Activated naive CD4-positive, alpha-beta T cell treated with anti-CD3 and anti-CD28 coated beads, Interleukin-2, amount 50 U/mL, for 72 hours (primary cell): ENCODE measurements around the gene ITPR1. TPM values are rescaled to one million over a fixed set of nuclear protein-coding genes. Genes with fewer than 3 reads are reported as not detected.

ENCODE experiments used
- ATAC-seq, 2 donors: fragments of 150-1000 bp; cut with Tn5 transposase; 2 replicates each; pipeline ENCODE4 v1.10.0; 2021; ENCODE audit warnings: mild to moderate bottlenecking in 2 of 2, moderate library complexity in 2 of 2
- DNase-seq, 2 donors: peaks; one replicate each; pipeline ENCODE4 v3.0.0; 2021 to 2022; ENCODE audit warnings: low spot score in 2 of 2
- H3K27ac Mint-ChIP-seq, 2 donors: one replicate each; pipeline ENCODE4 v1.8.0; 2022; ENCODE audit warnings: mild to moderate bottlenecking in 2 of 2, mixed read lengths in 2 of 2
- H3K36me3 Mint-ChIP-seq, 2 donors: one replicate each; pipeline ENCODE4 v1.8.0; 2022; ENCODE audit warnings: mixed read lengths in 2 of 2
- H3K9me3 Mint-ChIP-seq, 2 donors: one replicate each; pipeline ENCODE4 v1.8.0; 2022; ENCODE audit warnings: mixed read lengths in 2 of 2
- total RNA-seq, 2 donors: library from RNA; stranded (reverse); gene quantifications; one replicate each; pipeline ENCODE4 v1.2.3, GENCODE V29; 2022

Gene ITPR1
- total RNA-seq, 2 donors from 2014 or later, result 40.0 to 70.7 TPM

DNA sequence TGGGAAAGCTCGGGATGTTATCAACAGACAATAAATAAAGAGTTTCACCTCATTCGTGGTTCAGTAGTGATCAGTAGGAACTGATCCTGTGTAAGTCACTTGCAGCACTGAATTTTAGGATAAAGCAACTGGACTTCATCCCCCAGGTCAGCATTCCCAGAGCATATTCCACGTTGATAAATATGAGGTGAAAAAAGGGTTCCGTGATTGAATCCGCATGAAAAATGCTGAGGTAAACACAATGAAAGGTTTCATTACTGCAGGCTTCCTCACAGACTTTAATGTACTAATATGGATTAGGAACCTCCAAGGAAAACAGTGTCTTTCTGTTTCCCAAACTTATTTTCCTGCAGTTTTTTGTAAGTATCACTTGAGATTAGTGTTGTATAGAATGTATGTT, 308.7 kb downstream of the ITPR1 start:
- H3K9me3 Mint-ChIP-seq, result no peaks in the 10 kb centered on the region
- ATAC-seq (no peak), DNase-seq (no peak)
- peaks cover 65 to 71% of the 10 kb centered on the region in 2 donors for H3K36me3 Mint-ChIP-seq
- H3K27ac Mint-ChIP-seq, result peak overlapping the region in 1 of 2 donors; percentile 30

DNA sequence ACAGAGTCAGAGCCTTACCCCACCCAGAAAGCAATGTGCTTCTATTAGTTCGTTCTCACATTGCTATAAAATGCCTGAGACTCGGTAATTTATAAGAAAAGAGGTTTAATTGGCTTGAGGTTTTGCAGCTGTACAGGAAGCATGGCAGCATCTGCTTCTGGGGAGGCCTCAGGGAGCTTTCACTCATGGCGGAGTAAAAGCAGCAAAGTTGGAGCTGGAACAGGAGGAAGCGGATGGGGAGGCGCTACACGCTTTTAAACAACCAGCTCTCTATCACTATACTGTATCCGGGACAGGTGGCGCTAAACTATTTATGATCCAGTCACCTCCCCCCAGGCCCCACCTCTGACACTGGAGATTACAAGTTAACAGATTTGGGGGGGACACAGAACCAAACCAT, 309.8 kb downstream of the ITPR1 start:
- Mint-ChIP-seq H3K9me3 (peaks cover 0 to 2% of the 10 kb centered on the region in 2 donors), H3K27ac (no peak overlapping the region), H3K36me3 (peaks cover 65 to 76% of the 10 kb centered on the region in 2 donors)
- DNase-seq (no peak), ATAC-seq (no peak)

DNA sequence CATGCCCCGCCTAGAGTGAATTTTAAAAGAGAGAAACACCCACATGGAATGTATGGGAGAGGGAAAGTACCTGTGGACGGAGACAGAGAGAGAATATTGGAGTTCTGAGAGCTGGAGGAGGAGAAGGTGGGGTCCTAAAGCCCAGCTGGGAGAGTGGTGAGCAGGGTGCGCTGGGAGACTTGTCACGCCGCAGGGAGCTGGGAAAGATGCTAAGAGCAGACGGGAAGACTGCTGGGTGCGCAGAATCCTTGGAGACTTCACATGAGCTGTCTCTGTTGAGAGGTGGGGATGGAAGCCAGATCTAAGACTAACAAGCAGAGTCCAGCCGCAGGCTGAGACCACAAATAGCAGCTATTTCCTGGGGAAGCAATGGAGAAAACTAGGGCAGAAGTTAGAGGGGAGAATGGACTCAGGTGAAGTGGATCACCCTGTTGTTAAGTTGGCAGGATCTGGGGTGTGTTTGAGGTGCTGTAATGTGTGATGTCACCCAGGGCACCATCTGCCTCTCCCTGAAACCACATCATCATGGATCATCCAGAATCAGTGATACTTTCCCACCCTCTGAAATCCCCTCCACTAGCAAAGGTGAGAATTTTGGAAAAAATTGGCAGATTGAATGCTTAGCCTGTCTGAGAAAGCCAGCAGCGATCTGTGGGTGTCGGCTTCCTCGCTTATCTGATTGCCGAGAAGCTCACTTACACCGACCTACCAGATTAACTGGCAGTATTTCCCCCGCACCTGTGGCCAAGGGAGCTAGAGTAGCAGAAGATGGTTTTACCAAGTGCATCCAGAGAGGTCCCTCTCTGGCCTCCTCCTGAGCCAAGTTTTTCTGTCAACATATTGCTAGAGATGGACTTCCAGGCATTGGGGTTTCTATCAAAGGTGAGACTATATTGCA, 311.3 kb downstream of the ITPR1 start:
- peaks cover 69 to 82% of the 10 kb centered on the region in 2 donors for H3K36me3 Mint-ChIP-seq
- H3K27ac Mint-ChIP-seq, result peak overlapping the region; percentile 13 to 83
- H3K9me3 Mint-ChIP-seq, result peaks cover 0 to 4% of the 10 kb centered on the region in 2 donors
- DNase-seq (no peak), ATAC-seq (peak in 1 of 2 donors; percentile 20)

DNA sequence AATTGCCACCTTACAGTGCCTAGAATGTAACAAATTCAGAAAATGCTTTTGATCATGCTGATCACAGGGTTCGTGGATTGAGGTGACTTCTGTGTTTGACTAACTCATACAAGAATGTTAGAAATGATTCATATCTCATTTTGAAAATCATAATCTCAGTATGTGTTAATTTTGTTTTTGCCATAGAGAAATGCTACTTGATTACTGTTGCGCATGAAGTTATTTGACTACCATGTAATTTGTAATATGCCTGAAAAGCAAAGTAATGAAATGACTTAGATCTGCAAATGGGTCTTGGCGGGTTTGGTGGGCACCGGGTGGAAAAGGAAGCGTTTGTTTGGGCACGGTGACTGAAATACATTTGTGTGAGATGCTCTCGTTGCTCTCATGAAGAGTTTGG, 312.5 kb downstream of the ITPR1 start:
- Mint-ChIP-seq H3K36me3 (peaks cover 58 to 79% of the 10 kb centered on the region in 2 donors), H3K27ac (peak overlapping the region; percentile 40 to 83), H3K9me3 (peaks cover 0 to 4% of the 10 kb centered on the region in 2 donors)
- ATAC-seq (peak; percentile 91 to 93), DNase-seq (peak in 1 of 2 donors; percentile 58)

DNA sequence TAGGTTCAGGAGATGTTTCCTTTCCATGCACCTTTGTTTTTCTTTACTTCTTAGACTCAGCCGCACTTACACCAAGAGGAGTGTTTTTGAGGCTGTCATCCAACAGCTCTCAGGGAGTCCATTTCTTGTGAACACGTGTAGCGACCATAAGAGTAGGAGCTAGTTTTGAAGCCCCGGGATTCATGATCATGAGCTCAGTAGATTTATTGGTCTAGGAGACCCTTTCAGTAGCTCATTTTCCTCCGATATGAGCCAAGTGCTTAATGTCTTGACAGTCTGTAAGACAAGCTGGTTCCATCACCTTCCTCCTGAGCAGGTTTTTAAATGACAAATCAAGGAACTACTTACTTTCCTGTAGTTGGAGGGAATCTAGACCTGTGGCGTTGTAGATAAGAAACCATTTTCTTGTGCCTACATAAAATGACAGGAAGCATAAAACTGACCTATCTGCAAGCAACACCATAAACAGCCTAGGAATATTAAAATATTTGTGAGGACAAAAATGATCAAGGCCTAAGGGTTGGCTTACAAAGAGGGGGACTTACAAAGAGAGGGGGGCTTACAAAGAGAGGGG, 313.5 kb downstream of the ITPR1 start:
- ATAC-seq (no peak), DNase-seq (no peak)
- peak overlapping the region; percentile 40 to 83 for H3K27ac Mint-ChIP-seq
- H3K36me3 Mint-ChIP-seq, result peaks cover 52 to 78% of the 10 kb centered on the region in 2 donors
- H3K9me3 Mint-ChIP-seq, result peaks cover 0 to 4% of the 10 kb centered on the region in 2 donors

DNA sequence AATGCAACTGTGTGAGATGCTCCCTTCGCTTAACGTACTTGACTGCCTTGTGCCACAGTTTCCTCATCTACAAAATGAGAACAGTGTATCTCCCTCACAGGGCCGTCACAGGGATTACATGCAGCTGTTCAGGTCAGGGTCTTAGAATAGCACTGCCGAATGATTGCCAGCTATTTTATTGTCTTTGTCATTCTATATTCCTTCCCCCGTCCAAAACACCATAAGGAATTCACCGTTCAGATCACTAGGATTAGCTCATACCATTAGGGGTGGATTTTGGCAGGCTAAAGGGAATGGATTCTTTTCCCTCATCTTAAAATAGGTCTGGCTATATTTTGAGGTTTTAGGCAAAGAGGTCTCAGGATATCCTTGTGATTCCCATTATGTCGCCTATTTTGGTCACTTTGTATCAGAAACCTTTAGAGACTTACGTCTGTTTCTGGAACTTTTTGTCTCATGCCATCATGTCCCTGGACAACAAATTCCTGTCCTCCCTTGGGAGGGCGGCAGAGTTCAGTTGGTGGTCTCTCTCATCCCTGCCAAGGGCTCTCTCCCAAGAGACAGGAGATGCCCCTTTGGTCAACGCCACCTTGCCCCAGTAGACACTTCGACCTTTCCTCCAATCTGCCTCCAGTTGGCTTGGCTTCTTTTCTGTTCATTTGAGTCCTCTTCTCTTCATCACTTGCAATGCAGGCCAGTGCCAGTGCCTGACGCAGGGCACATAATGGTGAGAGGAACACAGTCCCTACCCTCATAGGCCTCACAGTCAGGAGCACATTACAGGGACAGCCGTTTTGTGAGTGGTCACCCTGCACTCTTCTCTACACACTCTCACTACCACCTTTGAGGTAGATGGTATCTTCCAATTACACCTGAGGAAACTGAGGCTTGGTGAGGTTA, 314.5 kb downstream of the ITPR1 start:
- peaks cover 47 to 74% of the 10 kb centered on the region in 2 donors for H3K36me3 Mint-ChIP-seq
- DNase-seq, result no peak
- no peak overlapping the region for H3K27ac Mint-ChIP-seq
- peaks cover 0 to 4% of the 10 kb centered on the region in 2 donors for H3K9me3 Mint-ChIP-seq
- no peak for ATAC-seq

DNA sequence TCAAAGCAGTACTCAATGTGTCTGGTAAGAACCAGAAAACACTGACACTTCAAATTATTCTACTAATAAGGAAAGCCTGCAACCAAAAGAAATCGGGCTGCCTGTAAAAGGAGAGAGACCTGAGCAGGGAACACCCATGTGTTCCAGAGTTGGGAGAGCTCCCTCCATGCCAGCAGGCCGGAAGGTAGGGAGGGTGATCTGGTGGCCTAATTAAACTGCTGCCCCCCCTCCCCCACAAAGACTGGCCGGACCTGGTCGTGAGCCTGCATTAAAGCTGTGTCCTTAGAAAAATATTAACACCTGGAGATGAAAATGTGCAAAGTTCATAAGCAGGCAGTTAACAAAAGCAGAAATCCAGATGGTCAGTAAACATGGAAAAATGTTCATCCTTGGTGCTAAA, 315.5 kb downstream of the ITPR1 start:
- Mint-ChIP-seq H3K36me3 (peaks cover 47 to 74% of the 10 kb centered on the region in 2 donors), H3K27ac (no peak overlapping the region), H3K9me3 (peaks cover 0 to 4% of the 10 kb centered on the region in 2 donors)
- no peak for ATAC-seq
- no peak for DNase-seq

DNA sequence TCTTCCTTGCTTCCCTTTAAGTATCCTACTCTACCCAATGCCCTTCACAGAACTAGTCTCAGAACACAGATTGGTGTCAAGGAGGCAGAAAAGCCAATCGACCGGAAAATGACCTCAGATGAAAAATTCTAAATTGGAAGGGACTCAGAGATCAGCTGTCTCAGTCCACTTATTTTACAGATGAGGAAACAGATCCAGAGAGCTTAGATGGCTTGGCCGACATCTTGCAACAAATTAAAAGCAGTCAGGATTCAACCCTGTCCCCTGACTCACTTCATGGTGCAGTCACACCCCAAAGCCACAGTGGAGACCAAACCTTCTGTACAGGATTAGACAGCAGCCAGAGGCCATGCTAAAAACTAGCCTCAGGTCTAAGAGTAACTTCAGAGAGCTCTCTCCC, 316.8 kb downstream of the ITPR1 start:
- no peak for DNase-seq
- H3K27ac Mint-ChIP-seq, result no peak overlapping the region
- H3K36me3 Mint-ChIP-seq, result peaks cover 46 to 76% of the 10 kb centered on the region in 2 donors
- peaks cover 0 to 4% of the 10 kb centered on the region in 2 donors for H3K9me3 Mint-ChIP-seq
- no peak for ATAC-seq

DNA sequence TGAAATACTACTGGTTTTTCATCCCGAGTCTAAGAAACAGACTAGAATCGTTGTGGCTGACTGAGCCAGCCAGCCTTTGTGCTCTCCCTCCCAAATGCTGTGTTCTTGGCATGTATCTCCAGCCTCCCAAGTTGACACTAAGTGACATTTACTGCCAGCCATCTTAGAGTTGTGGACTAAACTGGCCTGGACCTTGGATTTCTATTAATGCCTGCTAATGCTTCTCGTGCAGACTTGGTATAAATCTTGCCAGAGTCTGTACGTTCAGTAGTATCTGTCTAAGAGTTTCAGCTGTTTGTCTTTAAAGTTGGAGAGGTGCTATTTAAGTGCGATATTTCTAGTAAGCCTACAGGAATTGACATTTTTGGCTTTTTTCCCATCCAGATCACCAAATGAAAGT, 319.4 kb downstream of the ITPR1 start:
- no peak for ATAC-seq
- Mint-ChIP-seq H3K36me3 (peaks cover 50 to 75% of the 10 kb centered on the region in 2 donors), H3K27ac (no peak overlapping the region), H3K9me3 (peaks cover 0 to 12% of the 10 kb centered on the region in 2 donors)
- DNase-seq, result no peak

DNA sequence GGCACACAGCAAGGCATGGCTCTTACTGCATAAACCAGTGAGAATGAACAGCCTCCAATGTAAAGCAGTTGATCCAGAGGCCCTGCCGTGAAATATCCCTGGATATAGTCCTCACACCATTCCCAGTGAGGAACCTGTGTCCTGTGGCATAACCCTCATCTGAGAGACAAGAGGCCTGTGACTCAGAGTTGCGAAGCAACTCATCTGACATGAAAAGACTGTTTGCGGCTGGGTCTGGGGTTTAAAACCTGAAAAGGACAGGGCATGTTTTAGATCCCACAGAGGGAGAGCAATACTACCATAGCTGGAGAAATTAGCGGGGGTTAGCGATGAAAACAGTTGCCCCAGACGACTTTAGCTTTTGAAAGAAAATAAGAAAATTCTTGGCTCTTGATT, 320.8 kb downstream of the ITPR1 start:
- DNase-seq, result no peak
- ATAC-seq, result peak in 1 of 2 donors; percentile 24
- peak overlapping the region; percentile 18 to 64 for H3K27ac Mint-ChIP-seq
- H3K36me3 Mint-ChIP-seq, result peaks cover 54 to 76% of the 10 kb centered on the region in 2 donors
- peaks cover 0 to 15% of the 10 kb centered on the region in 2 donors for H3K9me3 Mint-ChIP-seq

DNA sequence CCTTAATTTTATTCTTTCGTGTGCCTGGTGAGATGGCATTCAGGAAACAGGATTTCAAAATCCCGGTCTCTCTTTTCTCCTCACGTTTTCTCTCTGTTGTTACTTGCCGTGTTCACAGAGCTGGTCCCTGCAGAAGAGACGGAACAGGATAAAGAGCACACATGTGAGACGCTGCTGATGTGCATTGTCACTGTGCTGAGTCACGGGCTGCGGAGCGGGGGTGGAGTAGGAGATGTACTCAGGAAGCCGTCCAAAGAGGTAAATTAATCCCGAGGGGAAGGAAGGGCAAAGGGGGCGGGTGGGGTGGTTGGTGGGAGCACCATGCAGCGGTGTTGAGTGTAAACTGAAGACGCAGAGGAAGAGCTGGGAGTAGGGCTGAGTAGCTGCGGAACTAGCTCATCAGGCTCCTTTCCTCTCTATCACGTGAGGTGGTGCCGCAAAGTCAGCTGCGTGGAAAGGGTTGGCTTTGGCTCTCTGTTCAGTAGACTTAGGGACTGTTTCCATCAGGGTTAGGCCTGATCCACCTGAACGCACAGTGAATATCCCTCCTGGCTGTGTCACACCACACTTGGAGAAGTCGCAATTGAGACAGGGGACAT, 321.3 kb downstream of the ITPR1 start:
- ATAC-seq (peak in 1 of 2 donors; percentile 41), DNase-seq (no peak)
- peak overlapping the region in 1 of 2 donors; percentile 64 for H3K27ac Mint-ChIP-seq
- H3K36me3 Mint-ChIP-seq, result peaks cover 57 to 80% of the 10 kb centered on the region in 2 donors
- peaks cover 0 to 15% of the 10 kb centered on the region in 2 donors for H3K9me3 Mint-ChIP-seq

DNA sequence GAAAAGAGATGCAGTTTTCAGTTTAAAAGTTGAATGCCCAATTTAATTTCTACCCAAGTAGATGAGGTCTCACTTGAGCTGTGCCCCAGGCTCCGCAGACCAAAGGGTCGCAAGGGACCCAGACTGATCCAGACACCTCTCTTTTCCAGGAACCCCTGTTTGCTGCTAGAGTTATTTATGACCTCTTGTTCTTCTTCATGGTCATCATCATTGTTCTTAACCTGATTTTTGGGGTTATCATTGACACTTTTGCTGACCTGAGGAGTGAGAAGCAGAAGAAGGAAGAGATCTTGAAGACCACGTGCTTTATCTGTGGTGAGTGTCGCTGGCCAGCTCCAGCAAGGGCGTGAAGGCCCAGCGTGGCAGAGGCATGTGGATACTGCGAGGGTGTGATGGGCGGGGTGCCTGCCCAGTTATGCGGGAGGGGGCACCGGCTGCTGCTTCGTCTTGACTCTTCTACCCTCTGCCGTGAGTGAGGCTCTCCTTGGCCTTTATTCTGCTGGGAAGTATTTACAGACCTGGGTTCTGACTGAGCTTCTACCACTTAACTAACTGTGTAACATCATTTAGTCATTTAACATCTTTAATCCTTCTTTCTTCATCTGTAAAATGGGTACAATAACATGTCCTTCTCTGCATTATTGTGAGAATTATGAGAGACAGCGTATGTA, 321.9 kb downstream of the ITPR1 start:
- Mint-ChIP-seq H3K27ac (peak overlapping the region; percentile 19 to 64), H3K9me3 (peaks cover 0 to 15% of the 10 kb centered on the region in 2 donors), H3K36me3 (peaks cover 61 to 79% of the 10 kb centered on the region in 2 donors)
- DNase-seq (no peak), ATAC-seq (no peak)

DNA sequence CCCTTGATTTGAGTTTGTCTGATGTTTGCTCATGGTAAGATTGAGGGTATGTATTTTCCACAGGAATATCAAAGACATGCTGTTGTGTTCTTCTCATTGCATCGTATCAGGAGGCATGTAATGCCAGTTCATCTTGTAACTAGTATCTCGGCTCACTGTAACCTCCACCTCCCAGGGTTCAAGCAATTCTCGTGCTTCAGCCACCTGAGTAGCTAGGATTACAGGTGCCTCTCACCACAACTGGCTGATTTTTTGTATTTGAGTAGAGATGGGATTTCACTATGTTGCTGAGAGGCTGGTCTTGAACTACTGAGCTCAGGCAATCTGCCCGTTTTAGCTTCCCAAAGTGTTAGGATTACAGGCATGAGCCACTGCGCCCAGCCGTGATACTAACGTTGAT, 323.2 kb downstream of the ITPR1 start:
- peaks cover 0 to 15% of the 10 kb centered on the region in 2 donors for H3K9me3 Mint-ChIP-seq
- DNase-seq (no peak), ATAC-seq (no peak)
- H3K36me3 Mint-ChIP-seq, result peaks cover 61 to 84% of the 10 kb centered on the region in 2 donors
- peak overlapping the region in 1 of 2 donors; percentile 33 for H3K27ac Mint-ChIP-seq

DNA sequence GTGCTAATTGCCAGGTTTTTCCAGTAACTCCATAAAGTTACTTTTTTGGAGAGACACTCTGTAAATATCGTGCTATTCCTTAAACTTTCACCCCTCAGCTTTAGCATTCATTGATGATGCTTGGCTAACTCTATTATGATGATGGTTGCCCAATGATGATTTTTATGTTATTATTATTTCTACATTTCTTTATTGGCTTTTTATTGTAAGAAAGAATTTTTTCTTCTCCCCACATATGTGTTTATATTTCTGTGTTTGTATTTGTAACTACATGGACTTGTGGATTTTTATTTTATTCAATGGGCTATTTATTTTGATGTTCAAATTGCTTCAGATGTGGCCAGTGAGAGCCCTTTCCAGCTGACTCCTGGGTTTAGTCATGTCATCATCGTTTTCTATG, 323.6 kb downstream of the ITPR1 start:
- no peak for DNase-seq
- Mint-ChIP-seq H3K27ac (no peak overlapping the region), H3K9me3 (peaks cover 0 to 15% of the 10 kb centered on the region in 2 donors), H3K36me3 (peaks cover 61 to 84% of the 10 kb centered on the region in 2 donors)
- ATAC-seq, result no peak

DNA sequence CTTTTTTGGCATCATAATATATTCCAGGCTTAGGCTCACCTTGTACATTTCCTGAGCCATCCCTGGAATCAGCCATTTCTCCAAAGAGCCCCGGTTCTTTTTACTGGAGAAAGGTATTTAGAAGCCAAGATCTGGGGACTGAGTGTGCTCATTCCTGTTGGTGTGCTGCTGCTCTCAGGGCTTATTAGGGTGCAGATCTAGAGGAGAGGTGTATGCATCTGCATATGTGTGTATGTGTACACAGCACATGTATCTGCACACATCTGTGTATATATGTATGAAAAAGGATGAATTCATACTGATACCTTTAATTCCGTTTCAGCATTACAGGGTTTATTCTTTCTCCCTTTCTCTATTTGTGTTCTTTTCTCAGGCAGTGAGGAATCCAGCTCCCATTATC, 324.0 kb downstream of the ITPR1 start:
- Mint-ChIP-seq H3K36me3 (peaks cover 61 to 88% of the 10 kb centered on the region in 2 donors), H3K27ac (no peak overlapping the region), H3K9me3 (peaks cover 0 to 15% of the 10 kb centered on the region in 2 donors)
- DNase-seq (no peak), ATAC-seq (no peak)

DNA sequence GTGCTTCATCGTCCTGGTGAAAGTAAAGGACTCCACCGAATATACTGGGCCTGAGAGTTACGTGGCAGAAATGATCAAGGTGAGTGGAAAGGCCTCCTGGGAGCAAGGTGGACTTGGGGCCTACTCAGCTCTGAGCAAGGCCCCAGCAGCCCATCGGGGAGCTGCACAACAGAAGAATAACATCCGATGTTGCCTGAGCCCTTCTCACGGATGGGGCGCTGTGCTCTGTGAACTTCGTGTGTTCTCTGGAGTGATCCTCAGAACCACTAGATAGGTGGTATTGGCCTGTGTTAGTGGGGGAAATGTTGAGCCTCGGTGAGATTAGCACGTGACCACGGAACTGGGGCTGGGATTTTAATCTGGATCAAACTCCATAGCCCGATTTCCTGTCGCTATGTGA, 325.0 kb downstream of the ITPR1 start:
- peaks cover 61 to 90% of the 10 kb centered on the region in 2 donors for H3K36me3 Mint-ChIP-seq
- no peak for ATAC-seq
- peaks cover 0 to 15% of the 10 kb centered on the region in 2 donors for H3K9me3 Mint-ChIP-seq
- DNase-seq, result no peak
- H3K27ac Mint-ChIP-seq, result peak overlapping the region in 1 of 2 donors; percentile 10
